Amygdala (tissue), 56 donors: Measurements from ENCODE around the gene RBM25.

Experiments
- DNase-seq, 56 donors: peaks; one replicate each; lab custom pipeline; 2025; lab: John Stamatoyannopoulos, UW

Gene RBM25

DNA sequence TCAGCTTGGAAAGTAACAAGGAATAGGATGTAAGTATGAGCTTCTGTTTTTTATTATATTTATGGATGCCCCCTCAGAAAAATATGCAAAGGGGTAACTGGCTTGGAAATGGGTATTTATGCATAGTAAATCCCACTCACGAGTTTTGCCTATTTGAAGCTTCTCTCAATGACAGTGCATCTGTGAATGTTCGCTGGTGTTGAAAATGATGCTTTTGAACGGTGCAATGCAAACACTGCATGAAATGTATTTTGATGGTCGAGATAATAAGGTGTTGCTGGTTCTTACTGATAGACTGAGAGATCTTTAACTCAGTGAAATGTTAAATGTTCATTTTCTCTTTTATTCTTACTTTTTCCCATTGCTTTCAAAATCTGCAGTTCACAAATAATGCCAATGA lies 42.0 kb downstream of the RBM25 start:
- DNase-seq: no peak

DNA sequence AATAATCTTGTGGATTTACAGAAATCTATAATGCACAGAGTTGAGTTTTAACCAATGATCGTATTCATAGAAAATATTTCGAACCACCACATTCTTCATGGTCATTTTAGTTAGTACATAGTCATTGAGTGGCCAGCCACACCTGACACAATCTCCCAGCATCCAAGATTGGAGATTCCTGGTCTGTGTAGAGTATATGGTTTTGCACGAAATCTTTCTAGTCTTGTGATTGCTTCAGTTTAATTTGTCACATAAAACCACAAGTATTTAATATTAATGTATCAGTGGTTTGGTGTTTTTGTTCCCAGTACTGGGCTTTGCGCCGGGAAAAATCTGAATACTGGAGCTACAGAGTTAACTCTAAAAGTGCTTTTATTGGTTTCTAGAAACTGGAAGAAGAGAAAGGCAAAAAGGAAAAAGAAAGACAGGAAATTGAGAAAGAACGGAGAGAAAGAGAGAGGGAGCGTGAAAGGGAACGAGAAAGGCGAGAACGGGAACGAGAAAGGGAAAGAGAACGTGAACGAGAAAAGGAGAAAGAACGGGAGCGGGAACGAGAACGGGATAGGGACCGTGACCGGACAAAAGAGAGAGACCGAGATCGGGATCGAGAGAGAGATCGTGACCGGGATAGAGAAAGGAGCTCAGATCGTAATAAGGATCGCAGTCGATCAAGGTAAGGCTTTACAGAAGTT lies 44.6 kb downstream of the RBM25 start:
- no peak for DNase-seq

DNA sequence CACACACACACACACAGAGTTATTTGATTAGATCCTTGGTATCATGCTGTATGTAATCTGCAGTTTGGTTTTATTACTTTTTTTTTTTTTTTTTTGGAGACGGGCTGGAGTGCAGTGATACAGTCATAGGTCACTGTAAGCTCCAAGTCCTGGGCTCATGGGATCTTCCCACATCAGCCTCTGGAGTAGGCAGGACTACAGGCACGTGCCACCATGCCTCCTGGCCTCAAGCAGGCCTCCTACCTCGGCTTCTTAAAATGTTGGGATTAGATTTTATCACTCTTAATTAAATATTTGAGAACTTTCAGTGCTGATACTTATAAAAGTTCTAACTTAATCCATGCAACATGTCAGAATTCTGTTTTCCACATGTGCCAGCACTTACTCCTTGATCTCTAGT lies 46.7 kb downstream of the RBM25 start:
- DNase-seq: no peak

DNA sequence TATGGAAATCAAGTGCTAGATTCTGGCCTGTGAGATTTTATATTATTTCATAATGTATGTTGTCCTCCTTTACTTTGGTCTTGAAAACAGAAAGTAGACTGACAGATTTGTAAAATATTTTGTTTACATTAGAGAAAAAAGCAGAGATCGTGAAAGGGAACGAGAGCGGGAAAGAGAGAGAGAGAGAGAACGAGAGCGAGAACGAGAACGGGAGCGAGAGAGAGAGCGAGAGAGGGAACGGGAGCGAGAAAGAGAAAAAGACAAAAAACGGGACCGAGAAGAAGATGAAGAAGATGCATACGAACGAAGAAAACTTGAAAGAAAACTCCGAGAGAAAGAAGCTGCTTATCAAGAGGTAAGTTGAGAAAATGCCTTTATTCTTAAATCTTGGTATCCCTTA lies 47.4 kb downstream of the RBM25 start:
- no peak for DNase-seq

DNA sequence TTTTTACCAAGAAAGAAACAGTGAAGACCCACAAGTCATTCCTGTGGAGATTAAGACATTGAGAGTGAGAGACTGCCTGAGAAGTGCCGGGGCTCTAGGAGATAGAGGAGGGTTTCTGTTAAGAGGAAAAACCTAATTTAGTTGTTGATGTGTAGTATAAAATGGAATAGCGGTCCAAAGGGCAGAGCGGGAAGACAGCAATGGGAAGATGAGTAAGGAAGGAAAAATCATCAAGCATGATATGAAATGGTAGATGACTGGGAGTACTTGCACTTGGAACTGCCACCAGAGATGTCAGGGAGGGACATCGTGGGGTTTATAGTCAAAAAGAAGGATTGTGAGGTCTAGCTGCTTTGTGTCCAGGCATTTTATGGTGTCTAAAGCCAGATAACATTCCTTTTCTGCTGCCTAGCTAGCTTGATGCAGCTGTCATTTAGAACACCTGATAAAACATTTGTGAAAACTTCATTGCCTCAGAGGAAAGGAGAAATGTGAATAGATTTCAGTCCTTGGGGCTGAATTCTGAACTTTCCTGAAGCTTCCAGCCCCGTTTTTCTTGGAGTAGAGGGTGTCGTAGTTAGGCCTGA lies 57.8 kb downstream of the RBM25 start:
- DNase-seq: no peak

DNA sequence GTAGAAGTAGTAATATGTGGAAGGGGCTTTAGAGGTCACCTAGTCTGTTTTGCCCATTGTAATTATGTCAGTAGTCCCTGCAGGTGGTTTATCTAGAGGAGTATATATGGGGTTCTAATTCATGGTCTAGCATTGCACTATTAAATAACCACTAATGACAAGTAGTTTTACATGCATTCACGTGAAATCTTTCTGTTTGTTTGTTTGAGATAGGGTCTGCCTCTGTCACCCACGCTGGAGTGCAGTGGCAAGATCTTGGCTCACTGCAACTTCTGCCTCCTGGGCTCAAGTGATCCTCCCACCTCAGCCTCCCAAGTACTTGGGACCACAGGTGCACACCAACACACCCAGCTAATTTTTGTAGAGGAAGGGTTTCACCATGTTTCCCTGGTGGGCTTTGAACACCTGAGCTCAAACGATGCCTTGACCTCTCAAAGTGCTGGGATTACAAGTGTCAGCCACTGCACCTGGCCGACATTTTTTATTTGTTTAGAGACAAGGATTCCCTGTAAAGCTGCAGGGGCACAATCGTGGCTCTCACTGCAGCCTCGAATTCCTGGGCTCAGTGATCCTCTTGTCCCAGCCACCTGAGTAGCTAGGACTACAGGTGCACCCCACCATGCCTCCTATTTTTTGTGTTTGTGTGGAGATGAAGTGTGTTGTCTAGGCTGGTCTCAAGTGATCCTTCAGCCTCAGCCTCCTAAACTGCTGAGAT lies 66.0 kb downstream of the RBM25 start:
- DNase-seq: no peak

DNA sequence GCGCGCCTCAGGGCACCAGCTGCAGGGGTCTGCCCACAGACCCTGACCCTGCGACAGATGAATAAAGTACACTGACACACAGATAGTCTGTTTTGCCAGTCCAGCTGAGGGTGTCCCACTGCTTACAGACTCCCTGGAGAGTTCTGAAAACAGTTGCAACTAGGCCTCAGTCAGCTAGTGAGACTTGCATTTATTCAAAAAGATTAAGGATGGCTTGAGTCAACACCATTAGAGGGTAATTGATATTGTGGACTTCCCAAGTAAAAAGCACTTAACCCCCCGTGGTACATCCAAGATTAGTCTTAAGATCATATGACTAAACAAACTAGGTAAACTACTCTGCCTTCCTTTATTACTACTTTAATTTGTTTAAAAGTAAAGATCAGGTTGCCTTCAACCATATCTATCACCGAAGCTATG lies 66.8 kb downstream of the RBM25 start:
- no peak for DNase-seq

DNA sequence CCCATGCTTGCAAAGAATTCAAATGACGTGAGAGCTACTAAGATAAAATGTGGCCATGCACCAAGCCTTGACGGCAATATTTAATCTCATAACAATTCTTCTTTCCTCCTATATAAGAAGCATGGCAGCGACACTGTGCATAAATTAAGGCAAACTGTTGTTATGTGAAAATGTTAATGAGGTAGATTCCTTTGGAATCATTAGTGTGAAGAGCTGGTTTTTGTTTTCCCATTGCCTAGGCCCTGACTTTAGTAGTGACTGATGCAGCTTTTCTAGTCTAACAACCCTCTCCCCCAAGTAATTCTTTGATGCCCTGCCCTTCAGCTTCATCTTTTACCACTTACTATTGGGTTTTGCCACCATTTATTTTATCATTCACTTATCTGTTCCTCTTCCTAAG lies 67.4 kb downstream of the RBM25 start:
- DNase-seq: no peak

DNA sequence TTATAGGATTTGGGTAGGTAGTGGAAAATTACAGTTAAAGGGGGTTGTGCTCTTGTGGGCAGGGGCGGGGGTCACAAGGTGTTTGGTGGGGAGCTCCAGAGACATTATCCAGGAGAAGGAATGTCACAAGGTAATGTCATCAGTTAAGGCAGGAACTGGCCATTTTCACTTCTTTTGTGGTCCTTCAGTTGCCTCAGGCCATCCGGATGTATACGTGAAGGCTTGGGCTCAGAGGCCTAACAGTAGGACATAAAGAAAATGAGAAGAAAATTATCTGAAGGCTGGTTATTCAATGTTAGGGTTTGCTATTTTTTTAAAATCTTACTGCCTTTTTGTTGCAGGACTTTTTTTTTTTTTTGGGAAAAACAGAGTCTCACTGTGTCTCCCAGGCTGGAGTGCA lies 75.5 kb downstream of the RBM25 start:
- no peak for DNase-seq

DNA sequence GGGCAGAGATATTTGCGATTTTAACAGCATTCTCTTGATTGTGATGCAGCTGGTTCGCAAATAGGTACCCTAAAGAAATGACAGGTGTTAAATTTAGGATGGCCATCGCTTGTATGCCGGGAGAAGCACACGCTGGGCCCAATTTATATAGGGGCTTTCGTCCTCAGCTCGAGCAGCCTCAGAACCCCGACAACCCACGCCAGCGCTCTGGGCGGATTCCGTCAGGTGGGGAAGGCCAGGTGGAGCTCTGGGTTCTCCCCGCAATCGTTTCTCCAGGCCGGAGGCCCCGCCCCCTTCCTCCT lies 77.7 kb downstream of the RBM25 start:
- no peak for DNase-seq

DNA sequence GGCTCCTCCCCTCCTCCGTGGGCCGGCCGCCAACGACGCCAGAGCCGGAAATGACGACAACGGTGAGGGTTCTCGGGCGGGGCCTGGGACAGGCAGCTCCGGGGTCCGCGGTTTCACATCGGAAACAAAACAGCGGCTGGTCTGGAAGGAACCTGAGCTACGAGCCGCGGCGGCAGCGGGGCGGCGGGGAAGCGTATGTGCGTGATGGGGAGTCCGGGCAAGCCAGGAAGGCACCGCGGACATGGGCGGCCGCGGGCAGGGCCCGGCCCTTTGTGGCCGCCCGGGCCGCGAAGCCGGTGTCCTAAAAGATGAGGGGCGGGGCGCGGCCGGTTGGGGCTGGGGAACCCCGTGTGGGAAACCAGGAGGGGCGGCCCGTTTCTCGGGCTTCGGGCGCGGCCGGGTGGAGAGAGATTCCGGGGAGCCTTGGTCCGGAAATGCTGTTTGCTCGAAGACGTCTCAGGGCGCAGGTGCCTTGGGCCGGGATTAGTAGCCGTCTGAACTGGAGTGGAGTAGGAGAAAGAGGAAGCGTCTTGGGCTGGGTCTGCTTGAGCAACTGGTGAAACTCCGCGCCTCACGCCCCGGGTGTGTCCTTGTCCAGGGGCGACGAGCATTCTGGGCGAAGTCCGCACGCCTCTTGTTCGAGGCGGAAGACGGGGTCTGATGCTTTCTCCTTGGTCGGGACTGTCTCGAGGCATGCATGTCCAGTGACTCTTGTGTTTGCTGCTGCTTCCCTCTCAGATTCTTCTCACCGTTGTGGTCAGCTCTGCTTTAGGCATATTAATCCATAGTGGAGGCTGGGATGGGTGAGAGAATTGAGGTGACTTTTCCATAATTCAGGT lies 78.3 kb downstream of the RBM25 start, which contains the start of gene PSEN1:
TSS of gene PSEN1 (plus strand) at position 121 of the 839 bp plus-strand sequence. CDS start 11,513 bp downstream, outside the sequence.
- peak; percentile 54 to 99 (median 95) for DNase-seq

DNA sequence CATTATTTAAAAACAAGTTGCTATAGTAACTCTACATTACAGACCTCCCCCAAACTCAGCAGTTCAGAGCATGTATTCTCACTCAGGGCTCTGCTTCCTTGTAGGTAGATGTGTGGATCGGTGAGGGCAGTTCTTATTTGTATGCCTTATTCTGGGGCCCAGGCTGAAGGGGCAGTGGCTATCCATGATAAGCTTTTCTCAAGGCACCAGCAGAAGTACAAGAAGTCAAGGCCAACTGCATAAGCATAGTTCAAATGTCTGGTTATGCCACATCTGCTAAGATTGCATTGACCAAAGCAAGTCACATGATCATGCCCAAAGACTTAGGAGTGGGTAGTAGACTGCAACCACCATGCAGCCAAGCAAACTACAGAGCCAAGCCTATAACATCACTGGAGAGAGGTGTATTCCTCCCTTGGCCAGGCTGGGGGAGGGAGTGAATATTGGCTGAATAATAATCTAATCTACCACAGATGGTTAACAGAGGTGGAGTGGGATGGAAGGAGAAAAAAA lies 82.5 kb downstream of the RBM25 start:
- peak in 1 of 56 donors; percentile 9 for DNase-seq

DNA sequence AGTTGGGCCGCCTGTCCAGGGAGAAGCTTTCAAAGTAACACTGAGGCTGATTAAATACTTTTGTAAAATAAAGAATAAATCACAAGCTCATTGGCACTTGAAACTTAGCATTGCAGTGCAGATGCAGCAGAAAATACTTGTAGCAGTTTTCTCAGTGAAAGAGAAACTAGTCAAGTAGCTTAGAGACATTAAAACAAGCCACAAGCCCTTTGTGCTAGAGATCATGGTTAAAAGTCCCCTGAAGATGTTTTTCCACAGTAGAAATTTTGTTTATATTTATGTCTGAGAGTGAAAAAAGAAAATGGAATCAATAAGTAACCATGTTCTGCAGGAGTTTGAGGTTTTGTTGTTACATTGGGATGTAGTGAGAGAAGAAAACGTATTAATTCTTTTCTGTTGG lies 83.9 kb downstream of the RBM25 start:
- DNase-seq: no peak

DNA sequence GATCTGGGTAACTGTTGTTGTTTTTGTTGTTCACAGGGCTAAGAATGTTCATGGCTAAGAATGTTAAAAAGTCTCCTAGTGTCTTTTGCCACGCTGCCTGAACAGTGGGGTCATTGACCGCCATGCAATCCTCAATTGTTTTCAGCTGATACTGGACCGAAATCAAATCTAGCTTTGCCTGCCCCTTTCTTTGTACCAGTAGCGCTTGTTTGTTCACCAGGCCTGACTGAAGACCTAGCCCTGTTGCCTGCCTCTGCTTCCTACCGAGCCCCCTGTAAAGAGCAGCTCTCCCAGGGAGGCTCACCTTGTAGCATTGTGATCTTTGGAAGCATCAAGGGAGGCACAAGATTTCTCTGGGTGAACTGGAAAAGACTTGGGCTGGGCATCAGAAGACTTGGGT lies 84.7 kb downstream of the RBM25 start:
- DNase-seq: peak in 54 of 56 donors; percentile 6 to 87 (median 49)

DNA sequence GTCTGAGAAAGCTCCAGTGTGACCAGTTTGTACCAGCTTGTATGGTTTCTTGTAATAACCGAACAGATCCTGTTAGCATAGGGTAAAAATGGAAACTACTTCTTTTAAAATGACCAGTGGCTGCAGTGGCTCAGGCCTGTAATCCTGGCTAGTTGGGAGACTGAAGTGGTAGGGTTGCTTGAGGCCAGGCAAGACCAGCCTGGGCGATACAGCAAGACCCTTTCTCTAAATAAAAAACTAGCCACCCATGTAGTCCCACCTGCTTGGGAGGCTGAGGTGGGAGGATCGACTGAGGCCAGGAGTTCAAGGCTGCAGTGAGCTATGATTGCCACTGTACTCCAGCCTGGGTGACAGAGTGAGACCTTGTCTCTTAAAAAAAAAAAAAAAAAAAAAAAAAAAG lies 85.3 kb downstream of the RBM25 start:
- no peak for DNase-seq

DNA sequence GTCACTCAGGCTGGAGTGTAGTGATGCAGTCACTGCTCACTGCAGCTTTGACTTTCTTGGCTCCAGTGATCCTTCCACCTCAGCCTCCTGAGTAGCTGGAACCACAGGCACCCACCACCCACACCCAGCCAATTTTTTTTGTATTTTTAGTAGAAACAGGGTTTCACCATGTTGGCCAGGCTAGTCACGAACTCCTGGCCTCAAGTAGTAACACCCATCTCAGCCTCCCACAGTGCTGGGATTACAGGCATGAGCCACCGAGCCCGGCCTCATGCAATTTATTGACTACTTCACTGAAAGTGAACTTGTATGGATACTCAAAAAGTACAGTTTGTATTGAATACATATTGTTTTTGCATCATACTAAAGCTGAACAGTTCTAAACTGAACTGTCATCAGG lies 87.0 kb downstream of the RBM25 start:
- DNase-seq: no peak

DNA sequence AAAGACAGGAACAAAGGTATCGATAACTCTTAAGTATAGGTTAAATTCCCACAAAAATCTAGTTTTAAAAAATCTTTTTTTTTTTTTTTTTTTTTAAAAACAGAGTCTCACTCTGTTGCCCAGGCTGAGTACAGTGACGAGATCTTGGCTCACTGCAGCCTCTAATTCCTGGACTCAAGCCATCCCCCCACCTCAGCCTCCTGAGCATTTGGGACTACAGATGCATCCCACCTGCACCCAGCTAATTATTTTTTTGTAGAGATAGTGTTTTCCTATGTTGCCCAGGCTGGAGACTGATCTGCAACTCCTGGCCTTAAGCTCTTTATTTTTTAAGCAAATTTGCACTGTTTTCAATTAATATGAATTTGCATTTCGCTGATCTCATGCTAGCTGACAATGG lies 87.8 kb downstream of the RBM25 start:
- no peak for DNase-seq

DNA sequence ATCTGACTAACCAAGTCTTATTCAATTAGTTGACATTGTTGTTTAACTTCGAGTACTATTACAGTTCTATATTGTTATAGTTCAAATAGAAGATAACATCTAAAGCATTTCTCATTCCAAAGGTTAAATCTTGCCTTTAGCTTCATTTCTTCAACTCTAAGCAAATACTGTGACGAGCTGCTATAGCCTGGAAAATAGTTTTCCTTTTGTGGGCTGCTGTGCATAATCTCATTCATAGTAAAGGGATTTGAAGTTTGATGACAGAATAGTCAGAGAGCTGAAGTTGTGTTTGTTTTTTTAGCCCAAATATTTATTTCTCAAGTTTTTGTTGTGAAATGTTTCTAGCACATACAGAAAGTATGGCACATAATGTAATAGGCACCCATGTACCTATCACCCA lies 91.4 kb downstream of the RBM25 start:
- DNase-seq: no peak

DNA sequence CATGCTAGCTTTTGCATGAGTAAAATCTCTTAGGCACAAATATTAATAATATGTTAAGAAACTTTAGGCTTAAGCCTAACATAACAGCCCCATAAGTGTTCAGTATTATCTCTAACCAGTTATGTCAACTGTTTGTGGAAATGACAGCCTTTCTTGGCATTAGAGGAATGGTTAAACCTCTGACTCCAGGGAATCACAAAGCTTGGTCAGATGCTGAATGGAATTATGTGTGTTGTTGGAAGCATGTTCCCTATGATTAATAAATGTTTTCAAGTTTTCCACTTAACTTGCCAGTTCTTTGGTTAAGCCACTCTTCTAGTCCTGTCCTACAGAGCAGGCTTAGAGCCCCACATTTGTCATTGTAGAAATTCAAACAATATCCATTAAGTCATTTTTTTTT lies 94.9 kb downstream of the RBM25 start:
- no peak for DNase-seq

DNA sequence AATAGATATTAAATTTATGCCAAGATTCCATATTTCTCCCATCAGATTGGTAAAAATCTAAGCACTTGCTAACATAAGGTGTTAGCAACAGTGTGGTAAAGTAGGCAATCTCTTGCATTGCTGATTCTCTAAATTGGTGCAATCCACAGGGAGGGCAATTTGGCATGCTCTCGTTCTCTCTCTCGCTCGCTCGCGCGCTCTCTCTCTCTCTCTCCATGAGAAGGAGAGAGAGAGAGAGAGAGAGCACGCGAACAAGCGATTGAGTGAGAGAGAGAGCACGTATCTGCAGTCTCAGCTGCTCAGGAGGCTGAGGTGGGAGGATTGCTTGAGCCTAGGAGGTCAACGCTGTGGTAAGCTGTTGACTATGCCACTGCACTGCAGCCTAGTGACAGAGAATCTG lies 103.9 kb downstream of the RBM25 start:
- peak in 2 of 56 donors; percentile 7 to 20 for DNase-seq

DNA sequence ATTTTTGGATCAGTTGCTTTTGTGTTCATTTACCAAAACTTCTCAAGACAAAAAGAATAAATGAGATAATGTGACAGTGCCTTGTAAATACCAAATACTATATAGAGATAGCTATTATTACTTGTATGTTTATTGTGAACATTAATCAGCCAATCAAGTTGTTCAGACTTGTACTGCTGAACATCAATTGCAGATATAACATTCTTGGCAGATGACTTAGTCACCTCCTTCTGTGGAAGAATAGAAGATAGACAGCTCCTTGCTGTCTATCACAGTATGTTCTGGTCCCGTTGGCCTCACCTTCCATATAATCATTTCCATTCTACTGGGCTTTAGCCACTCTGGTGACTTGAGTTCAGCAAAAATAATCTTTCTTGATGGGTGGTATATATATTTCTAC lies 108.1 kb downstream of the RBM25 start:
- DNase-seq: no peak
